Body of pancreas (tissue), 4 donors: ENCODE data around the gene LRRC10B. TPM values are rescaled to one million over a fixed set of nuclear protein-coding genes. Genes with fewer than 3 reads are reported as not detected.
"Not testable (repeated sequence)": the region's sequence is repeated elsewhere in the genome, so short reads cannot be mapped to it uniquely, and the experiment has no call there.

ENCODE experiments used
- ATAC-seq: fragments of 150-250 bp; one replicate; pipeline ENCODE4 v1.9.1; 2016
- DNase-seq, 4 donors: peaks; one replicate each; pipeline ENCODE4 v3.0.0-alpha.2; 2019
- H3K27ac ChIP-seq, 4 donors: fragments of 200-600 bp; sonication (generic); 1 replicate in 3 of 4; 2 replicates in 1 of 4; pipeline versions ENCODE4 v1.5.1 to v1.6.1; 2016 to 2019; ENCODE audit warnings: mild to moderate bottlenecking in 1 of 4, mixed read lengths in 1 of 4, moderate library complexity in 1 of 4
- H3K27me3 ChIP-seq, 2 donors: fragments of 200-600 bp; sonication (generic); one replicate each; pipeline ENCODE4 v1.6.0; 2016; ENCODE audit warnings: mild to moderate bottlenecking in 1 of 2
- H3K36me3 ChIP-seq, 2 donors: fragments of 200-600 bp; sonication (generic); replicated peaks in 1 of 2; 2 replicates each; pipeline ENCODE4 v1.5.1; 2016; ENCODE audit warnings: low read depth in 2 of 2; ENCODE audit not compliant: insufficient read depth in 1 of 2
- H3K4me1 ChIP-seq: fragments of 200-600 bp; sonication (generic); one replicate; pipeline ENCODE4 v1.6.0; 2016
- H3K4me3 ChIP-seq, 2 donors: fragments of 200-600 bp; sonication (generic); 1 replicate in 1 of 2; 2 replicates in 1 of 2; pipeline ENCODE4 v1.5.1; 2016 to 2019
- H3K9me3 ChIP-seq, 3 donors: fragments of 200-600 bp; sonication (generic); 1 replicate in 2 of 3; 2 replicates in 1 of 3; pipeline ENCODE4 v1.5.1; 2016
- POLR2A ChIP-seq, 3 donors: fragments of 450-650 bp; IDR thresholded peaks; one replicate each; pipeline ENCODE4 v1.6.1; 2016; ENCODE audit warnings: antibody characterized with exemption in 3 of 3, mild to moderate bottlenecking in 2 of 3
- WGBS, 2 donors: methylation state at CpG; one replicate each; pipeline ENCODE4 v1.1.5; 2017; 5-methylcytosine and 5-hydroxymethylcytosine counted together
- intact Hi-C: fragments of 100-400 bp; cut with DNase I; formaldehyde crosslinking; loops from one replicate; pipeline ENCODE4 v1.15.1; 2023
- total RNA-seq, 2 donors: library from RNA; depleted of rRNA; stranded (reverse); fragments of >200 nt; gene quantifications; one replicate each; pipeline ENCODE4 v1.1.0, GENCODE V29; 2016
- TF ChIP-seq, protein P1 (sequence below), 7 experiments: fragments of 450-650 bp in 4 of 7; fragments of 200-600 bp in 3 of 7; sonication (generic) in 3 of 7; IDR thresholded peaks; one replicate each; pipeline ENCODE4 v1.5.1; 2016 to 2019; ENCODE audit warnings: antibody characterized with exemption in 7 of 7

LRRC10B gene
- 1 to 10 TPM; 1.6 to 2.9 TPM for total RNA-seq

DNA sequence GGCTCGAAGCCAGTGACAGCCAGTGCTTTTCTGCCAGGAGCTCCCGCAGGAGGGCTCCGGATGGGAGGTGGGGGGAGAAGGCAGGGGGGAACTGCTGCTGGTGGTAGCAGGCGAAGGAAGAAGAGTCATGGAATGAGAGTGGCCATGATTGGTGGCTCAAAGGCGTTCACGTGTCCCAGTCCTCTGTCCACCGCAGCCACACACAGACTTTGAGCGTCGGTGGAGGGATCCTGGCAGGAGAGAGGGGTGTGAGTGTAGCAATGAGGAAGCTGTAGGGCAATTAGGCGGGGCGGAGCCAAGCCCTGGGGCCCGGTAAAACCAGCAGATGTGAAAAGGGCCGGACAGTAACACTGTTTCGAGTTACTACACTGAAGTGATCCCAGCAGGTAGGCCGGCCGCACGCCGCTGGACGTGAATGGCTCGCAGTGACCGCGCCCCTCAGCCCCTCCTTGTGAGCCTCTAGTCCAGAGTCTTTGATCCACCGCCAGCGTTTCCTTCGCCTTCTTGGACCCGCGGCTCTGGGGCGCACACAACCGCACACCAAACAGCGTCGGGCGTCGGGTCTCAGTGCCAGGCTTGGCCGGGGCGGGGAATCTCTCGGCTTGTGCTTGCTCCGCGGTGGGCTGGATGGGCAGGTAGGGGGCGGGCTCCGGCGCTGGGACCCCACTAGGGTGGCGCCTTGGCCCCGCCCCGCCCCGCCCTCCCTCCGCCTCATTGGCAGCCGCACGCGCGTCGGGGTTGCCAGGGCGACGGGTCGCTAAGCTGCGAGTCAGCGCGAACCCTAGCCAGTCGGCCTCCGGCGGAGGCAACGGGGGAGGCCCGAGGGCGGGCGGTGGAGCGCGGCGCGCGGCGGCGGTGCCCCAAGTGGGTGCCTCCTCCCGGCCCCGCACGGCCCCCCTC is at the start of gene LRRC10B:
Gene LRRC10B, plus strand, starts transcription at position 788 of the 900 bp plus-strand sequence. CDS start 250 bp downstream, outside the sequence.
- no peaks in the 10 kb centered on the region for H3K36me3 ChIP-seq
- WGBS, 2 donors: 4% methylated on average over 16 to 58 of the region's 74 CpGs
- H3K4me3 ChIP-seq: no peak within 1 kb of the TSS
- intact Hi-C loops: no loop called here
- DNase-seq: peak; percentile 28 to 46 (median 38)
- peak; percentile 30 for ATAC-seq
- TF ChIP-seq, protein P1, sequence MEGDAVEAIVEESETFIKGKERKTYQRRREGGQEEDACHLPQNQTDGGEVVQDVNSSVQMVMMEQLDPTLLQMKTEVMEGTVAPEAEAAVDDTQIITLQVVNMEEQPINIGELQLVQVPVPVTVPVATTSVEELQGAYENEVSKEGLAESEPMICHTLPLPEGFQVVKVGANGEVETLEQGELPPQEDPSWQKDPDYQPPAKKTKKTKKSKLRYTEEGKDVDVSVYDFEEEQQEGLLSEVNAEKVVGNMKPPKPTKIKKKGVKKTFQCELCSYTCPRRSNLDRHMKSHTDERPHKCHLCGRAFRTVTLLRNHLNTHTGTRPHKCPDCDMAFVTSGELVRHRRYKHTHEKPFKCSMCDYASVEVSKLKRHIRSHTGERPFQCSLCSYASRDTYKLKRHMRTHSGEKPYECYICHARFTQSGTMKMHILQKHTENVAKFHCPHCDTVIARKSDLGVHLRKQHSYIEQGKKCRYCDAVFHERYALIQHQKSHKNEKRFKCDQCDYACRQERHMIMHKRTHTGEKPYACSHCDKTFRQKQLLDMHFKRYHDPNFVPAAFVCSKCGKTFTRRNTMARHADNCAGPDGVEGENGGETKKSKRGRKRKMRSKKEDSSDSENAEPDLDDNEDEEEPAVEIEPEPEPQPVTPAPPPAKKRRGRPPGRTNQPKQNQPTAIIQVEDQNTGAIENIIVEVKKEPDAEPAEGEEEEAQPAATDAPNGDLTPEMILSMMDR (IDR thresholded peaks at IDR 0.05): no peak
- no peak for TF ChIP-seq POLR2A (IDR thresholded peaks at IDR 0.05)
- H3K27ac ChIP-seq: no peak within 1 kb of the TSS
- no peaks in the 10 kb centered on the region for H3K9me3 ChIP-seq
- peaks cover 0 to 12% of the 10 kb centered on the region in 2 donors for H3K27me3 ChIP-seq
- peaks cover 21% of the 10 kb centered on the region for H3K4me1 ChIP-seq

DNA sequence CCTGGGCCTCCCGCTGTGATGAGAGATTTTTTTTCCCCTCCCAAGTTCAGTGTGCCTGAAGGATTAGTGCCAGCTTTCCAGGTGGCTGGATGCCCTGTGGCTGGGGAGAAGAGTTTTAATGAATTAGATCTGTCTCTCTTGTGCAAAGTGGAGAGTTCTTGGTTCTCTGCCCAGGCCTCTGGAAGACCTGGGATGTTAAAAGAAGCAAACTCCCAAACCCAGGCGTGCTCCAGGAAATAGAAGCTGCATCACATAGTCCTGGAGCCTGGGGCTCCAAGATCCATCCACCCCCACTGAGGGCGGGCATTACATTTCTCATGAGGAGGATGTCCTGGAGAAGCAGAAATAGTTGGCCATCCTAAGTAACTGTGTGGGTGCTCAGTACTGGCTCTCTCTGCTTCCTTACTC is 48.1 kb upstream of the LRRC10B start:
- Histone ChIP-seq H3K36me3 (no peaks in the 10 kb centered on the region), H3K9me3 (no peaks in the 10 kb centered on the region), H3K27ac (no peak overlapping the region), H3K27me3 (no peaks in the 10 kb centered on the region), H3K4me1 (no peaks in the 10 kb centered on the region), H3K4me3 (no peak overlapping the region)
- DNase-seq (no peak), ATAC-seq (no peak)
- intact Hi-C loops: no loop called here
- 80 to 87% methylated on average over 3 of the region's 3 CpGs for WGBS, 2 donors
- TF ChIP-seq, protein P1 (IDR thresholded peaks at IDR 0.05): no peak
- no peak for TF ChIP-seq POLR2A (IDR thresholded peaks at IDR 0.05)

DNA sequence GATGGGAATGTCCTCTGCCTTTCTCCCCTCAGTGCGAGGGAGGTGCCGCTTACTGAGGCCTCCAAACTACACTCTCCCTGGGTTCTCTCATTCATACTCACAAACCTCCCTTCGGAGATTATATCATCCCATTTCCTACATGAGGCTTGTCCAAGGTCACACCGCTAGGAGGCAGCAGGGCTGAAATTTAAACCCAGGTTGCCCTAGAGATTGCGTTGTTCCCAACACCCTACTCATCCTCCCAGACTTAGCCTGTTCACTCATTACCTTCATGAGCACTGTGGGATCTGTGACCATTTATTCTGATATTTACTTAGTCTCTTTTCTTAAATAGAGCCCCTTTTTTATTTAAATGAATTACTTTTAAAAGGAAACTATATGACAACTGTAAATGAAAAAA is 47.6 kb upstream of the LRRC10B start:
- no peak for DNase-seq
- intact Hi-C loops: no loop called here
- TF ChIP-seq POLR2A (IDR thresholded peaks at IDR 0.05): no peak
- TF ChIP-seq, protein P1 (IDR thresholded peaks at IDR 0.05): no peak
- WGBS, 2 donors: 68 to 69% methylated on average over 5 of the region's 5 CpGs
- Histone ChIP-seq H3K4me1 (no peaks in the 10 kb centered on the region), H3K27me3 (no peaks in the 10 kb centered on the region), H3K4me3 (no peak overlapping the region), H3K9me3 (no peaks in the 10 kb centered on the region), H3K36me3 (no peaks in the 10 kb centered on the region), H3K27ac (no peak overlapping the region)
- ATAC-seq: no peak

DNA sequence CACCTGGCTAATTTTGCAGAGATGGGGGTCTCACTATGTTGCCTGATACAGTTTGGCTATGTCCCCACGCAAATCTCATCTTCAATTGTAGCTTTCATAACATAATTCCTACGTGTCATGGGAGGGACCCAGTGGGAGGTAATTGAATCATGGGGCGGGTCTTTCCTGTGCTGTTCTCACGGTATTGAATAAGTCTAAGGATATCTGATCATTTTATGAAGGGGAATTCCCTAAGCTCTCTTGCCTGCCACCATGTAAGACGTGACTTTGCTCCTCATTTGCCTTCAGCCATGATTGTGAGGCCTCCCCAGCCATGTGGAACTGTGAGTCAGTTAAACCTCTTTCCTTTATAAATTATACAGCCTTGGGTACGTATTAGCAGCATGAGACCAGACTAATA is 40.9 kb upstream of the LRRC10B start:
- not testable (repeated sequence) for ATAC-seq
- WGBS, 2 donors: 89 to 93% methylated on average over 6 of the region's 6 CpGs

DNA sequence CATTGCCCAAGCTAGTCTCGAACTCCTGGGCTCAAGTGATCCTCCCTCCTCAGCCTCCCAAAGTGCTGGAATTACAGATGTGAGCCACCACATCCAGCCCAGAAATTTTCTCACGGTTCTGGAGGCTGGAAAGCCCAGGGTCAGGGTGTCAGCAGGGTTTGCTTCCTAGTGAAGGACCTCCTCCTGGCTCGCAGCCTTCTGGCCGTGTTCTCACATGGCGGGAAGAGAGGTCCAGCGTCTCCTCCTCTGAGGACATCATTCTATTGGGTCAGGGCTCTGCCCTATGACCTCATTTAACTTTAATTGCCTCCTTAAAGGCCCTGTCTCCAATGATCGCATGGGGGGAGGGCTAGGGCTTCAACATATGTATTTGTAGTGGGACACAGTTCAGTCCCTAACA is 40.5 kb upstream of the LRRC10B start:
- H3K9me3 ChIP-seq: no peaks in the 10 kb centered on the region
- ATAC-seq (no peak), DNase-seq (no peak)
- TF ChIP-seq POLR2A (IDR thresholded peaks at IDR 0.05): no peak
- TF ChIP-seq, protein P1 (IDR thresholded peaks at IDR 0.05): no peak
- no peak overlapping the region for H3K4me3 ChIP-seq
- no peaks in the 10 kb centered on the region for H3K36me3 ChIP-seq
- intact Hi-C loops: no loop called here
- H3K27me3 ChIP-seq: no peaks in the 10 kb centered on the region
- no peaks in the 10 kb centered on the region for H3K4me1 ChIP-seq
- 77% methylated on average over 7 of the region's 7 CpGs; no CpG with 5 or more reads in 1 of the 2 donors for WGBS, 2 donors
- H3K27ac ChIP-seq: no peak overlapping the region

More for the DNA sequence above, 40.9 kb upstream of the LRRC10B start:
- H3K9me3 ChIP-seq, H3K4me1 ChIP-seq, intact Hi-C loops, H3K36me3 ChIP-seq, H3K27me3 ChIP-seq, H3K27ac ChIP-seq, DNase-seq, H3K4me3 ChIP-seq: not testable (repeated sequence)
